Neural progenitor cell (in vitro differentiated cells): Measurements from ENCODE around the gene PGBD5.

Experiments
- EZH2 ChIP-seq: fragments of 200-600 bp; sonication (generic); IDR thresholded peaks from 2 replicates; pipeline ENCODE4 v1.6.1; 2017; ENCODE audit warnings: antibody characterized with exemption, mild to moderate bottlenecking, moderate library complexity
- TF ChIP-seq, protein P1 (sequence below): fragments of 200-600 bp; sonication (generic); IDR thresholded peaks from 2 replicates; pipeline ENCODE4 v1.5.1; 2017; ENCODE audit warnings: antibody characterized with exemption, mild to moderate bottlenecking

DNA sequence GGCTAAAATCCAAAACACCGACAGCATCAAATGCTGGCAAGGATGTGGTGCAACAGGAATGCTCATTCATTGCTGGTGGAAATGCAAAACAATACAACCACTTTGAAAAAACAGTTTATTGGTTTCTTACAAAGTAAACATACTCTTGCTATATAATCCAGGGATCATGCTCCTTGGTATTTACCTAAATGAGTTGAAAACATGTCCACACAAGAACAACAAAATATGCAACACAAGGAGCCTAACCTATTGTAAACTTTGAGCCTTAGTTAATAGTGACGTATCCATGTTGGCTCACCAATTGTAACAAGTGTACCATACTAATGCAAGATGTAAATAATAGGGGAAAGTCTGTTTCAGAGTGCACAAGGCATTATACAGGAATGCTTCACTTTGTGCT, 37.2 kb upstream of the PGBD5 start:
- TF ChIP-seq, protein P1, sequence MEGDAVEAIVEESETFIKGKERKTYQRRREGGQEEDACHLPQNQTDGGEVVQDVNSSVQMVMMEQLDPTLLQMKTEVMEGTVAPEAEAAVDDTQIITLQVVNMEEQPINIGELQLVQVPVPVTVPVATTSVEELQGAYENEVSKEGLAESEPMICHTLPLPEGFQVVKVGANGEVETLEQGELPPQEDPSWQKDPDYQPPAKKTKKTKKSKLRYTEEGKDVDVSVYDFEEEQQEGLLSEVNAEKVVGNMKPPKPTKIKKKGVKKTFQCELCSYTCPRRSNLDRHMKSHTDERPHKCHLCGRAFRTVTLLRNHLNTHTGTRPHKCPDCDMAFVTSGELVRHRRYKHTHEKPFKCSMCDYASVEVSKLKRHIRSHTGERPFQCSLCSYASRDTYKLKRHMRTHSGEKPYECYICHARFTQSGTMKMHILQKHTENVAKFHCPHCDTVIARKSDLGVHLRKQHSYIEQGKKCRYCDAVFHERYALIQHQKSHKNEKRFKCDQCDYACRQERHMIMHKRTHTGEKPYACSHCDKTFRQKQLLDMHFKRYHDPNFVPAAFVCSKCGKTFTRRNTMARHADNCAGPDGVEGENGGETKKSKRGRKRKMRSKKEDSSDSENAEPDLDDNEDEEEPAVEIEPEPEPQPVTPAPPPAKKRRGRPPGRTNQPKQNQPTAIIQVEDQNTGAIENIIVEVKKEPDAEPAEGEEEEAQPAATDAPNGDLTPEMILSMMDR = no peak
- TF ChIP-seq EZH2 = no peak
